SJCRH30 (cell line): ENCODE measurements around the gene TICAM2. TPM values are rescaled to one million over a fixed set of nuclear protein-coding genes. Genes with fewer than 3 reads are reported as not detected.
"Not testable (repeated sequence)": the region's sequence is repeated elsewhere in the genome, so short reads cannot be mapped to it uniquely, and the experiment has no call there.

Experiments used
- DNase-seq, 2 experiments: peaks; one replicate each; pipeline ENCODE4 v3.0.0-alpha.2; 2015 to 2020
- H3K27ac ChIP-seq: fragments of 250-450 bp; sonication (Bioruptor Pico); 2 replicates; pipeline ENCODE4 v1.5.1; 2020; ENCODE audit warnings: mild to moderate bottlenecking, moderate library complexity
- H3K27me3 ChIP-seq: fragments of 250-450 bp; sonication (Bioruptor Pico); 2 replicates; pipeline ENCODE4 v1.5.1; 2020; ENCODE audit warnings: mild to moderate bottlenecking, moderate library complexity
- H3K36me3 ChIP-seq: fragments of 250-450 bp; sonication (Bioruptor Pico); 2 replicates; pipeline ENCODE4 v1.5.1; 2020; ENCODE audit warnings: mild to moderate bottlenecking, moderate library complexity
- H3K4me1 ChIP-seq: fragments of 250-450 bp; sonication (Bioruptor Pico); 2 replicates; pipeline ENCODE4 v1.5.1; 2020; ENCODE audit warnings: mild to moderate bottlenecking, moderate library complexity
- H3K4me3 ChIP-seq: fragments of 250-450 bp; sonication (Bioruptor Pico); 2 replicates; pipeline ENCODE4 v1.5.1; 2020; ENCODE audit warnings: mild to moderate bottlenecking, moderate library complexity
- H3K9me3 ChIP-seq: fragments of 250-450 bp; sonication (Bioruptor Pico); replicated peaks from 2 replicates; pipeline ENCODE4 v1.5.1; 2020; ENCODE audit warnings: mild to moderate bottlenecking, moderate library complexity
- total RNA-seq: library from RNA; depleted of rRNA; stranded (reverse); fragments of >200 nt; shearing (Covaris generic); gene quantifications from 2 replicates; pipeline ENCODE4 v1.2.3, GENCODE V29; 2014; rRNA removed

Gene TICAM2
- total RNA-seq: 0.10 and 0.13 TPM in 2 replicates

- Histone ChIP-seq H3K27me3 (no peaks in the 10 kb centered on the region), H3K4me1 (no peaks in the 10 kb centered on the region), H3K27ac (no peak within 1 kb of the TSS), H3K9me3 (peaks cover 4% of the 10 kb centered on the region), H3K4me3 (no peak within 1 kb of the TSS), H3K36me3 (peaks cover 28% of the 10 kb centered on the region)
- no peak for DNase-seq
Measured at GRCh38 chr5:115601701-115602590, at the start of gene TICAM2. Gene TICAM2 (minus strand): TSS chr5:115602479. CDS start chr5:115581256, 21,223 bp downstream.

- Histone ChIP-seq H3K4me3 (no peak overlapping the region), H3K36me3 (no peaks in the 10 kb centered on the region), H3K9me3 (no peaks in the 10 kb centered on the region), H3K27ac (no peak overlapping the region), H3K4me1 (no peaks in the 10 kb centered on the region), H3K27me3 (no peaks in the 10 kb centered on the region)
- DNase-seq: no peak
Measured at GRCh38 chr5:115649541-115649940, 47.3 kb upstream of the TICAM2 start.

- Histone ChIP-seq H3K4me1 (no peaks in the 10 kb centered on the region), H3K27me3 (no peaks in the 10 kb centered on the region), H3K9me3 (no peaks in the 10 kb centered on the region), H3K36me3 (no peaks in the 10 kb centered on the region), H3K27ac (no peak overlapping the region), H3K4me3 (no peak overlapping the region)
- no peak for DNase-seq
Measured at GRCh38 chr5:115648056-115648455, 45.8 kb upstream of the TICAM2 start.

- not testable (repeated sequence) for H3K4me1 ChIP-seq, H3K27ac ChIP-seq, H3K9me3 ChIP-seq, H3K36me3 ChIP-seq, H3K4me3 ChIP-seq, H3K27me3 ChIP-seq, DNase-seq
Measured at GRCh38 chr5:115645386-115645785, 43.1 kb upstream of the TICAM2 start.

GRCh38 chr5:115644046-115644445 is 41.8 kb upstream of the TICAM2 start:
- Histone ChIP-seq H3K36me3 (no peaks in the 10 kb centered on the region), H3K27me3 (no peaks in the 10 kb centered on the region), H3K9me3 (no peaks in the 10 kb centered on the region), H3K4me3 (no peak overlapping the region), H3K4me1 (peaks cover 6% of the 10 kb centered on the region; the same call in 1 of the 2 replicates), H3K27ac (no peak overlapping the region)
- DNase-seq: no peak

- Histone ChIP-seq H3K36me3 (no peaks in the 10 kb centered on the region), H3K9me3 (no peaks in the 10 kb centered on the region), H3K4me1 (peaks cover 8% of the 10 kb centered on the region; the same call in 1 of the 2 replicates), H3K27ac (no peak overlapping the region), H3K4me3 (no peak overlapping the region), H3K27me3 (no peaks in the 10 kb centered on the region)
- no peak for DNase-seq
Measured at GRCh38 chr5:115641948-115642347, 39.7 kb upstream of the TICAM2 start.

GRCh38 chr5:115640274-115640673 is 38.0 kb upstream of the TICAM2 start:
- Histone ChIP-seq H3K27me3 (no peaks in the 10 kb centered on the region), H3K9me3 (no peaks in the 10 kb centered on the region), H3K4me3 (no peak overlapping the region), H3K4me1 (peaks cover 8% of the 10 kb centered on the region; the same call in 1 of the 2 replicates), H3K36me3 (no peaks in the 10 kb centered on the region), H3K27ac (no peak overlapping the region)
- DNase-seq: no peak

GRCh38 chr5:115639377-115639776 is 37.1 kb upstream of the TICAM2 start:
- no peaks in the 10 kb centered on the region for H3K27me3 ChIP-seq
- no peaks in the 10 kb centered on the region for H3K9me3 ChIP-seq
- no peaks in the 10 kb centered on the region for H3K36me3 ChIP-seq
- no peak overlapping the region for H3K4me3 ChIP-seq
- H3K4me1 ChIP-seq: peaks cover 11% of the 10 kb centered on the region; the same call in 1 of the 2 replicates
- H3K27ac ChIP-seq: no peak overlapping the region
- peak in 1 of 2 experiments; percentile 56 for DNase-seq

GRCh38 chr5:115637507-115637906 is 35.2 kb upstream of the TICAM2 start:
- Histone ChIP-seq H3K4me1 (peaks cover 13% of the 10 kb centered on the region; the same call in 1 of the 2 replicates), H3K4me3 (no peak overlapping the region), H3K9me3 (no peaks in the 10 kb centered on the region), H3K27me3 (no peaks in the 10 kb centered on the region), H3K36me3 (no peaks in the 10 kb centered on the region), H3K27ac (no peak overlapping the region)
- no peak for DNase-seq

GRCh38 chr5:115636008-115636407 is 33.7 kb upstream of the TICAM2 start:
- H3K4me1 ChIP-seq: peaks cover 9% of the 10 kb centered on the region; the same call in 1 of the 2 replicates
- H3K27me3 ChIP-seq: no peaks in the 10 kb centered on the region
- no peaks in the 10 kb centered on the region for H3K36me3 ChIP-seq
- H3K27ac ChIP-seq: no peak overlapping the region
- H3K4me3 ChIP-seq: no peak overlapping the region
- no peaks in the 10 kb centered on the region for H3K9me3 ChIP-seq
- no peak for DNase-seq

- DNase-seq: peak; percentile 82 to 93
- Histone ChIP-seq H3K9me3 (no peaks in the 10 kb centered on the region), H3K4me1 (peaks cover 9% of the 10 kb centered on the region; the same call in 1 of the 2 replicates), H3K27ac (no peak overlapping the region), H3K36me3 (no peaks in the 10 kb centered on the region), H3K4me3 (peak overlapping the region; percentile 48), H3K27me3 (no peaks in the 10 kb centered on the region)
Measured at GRCh38 chr5:115634343-115635132, 32.3 kb upstream of the TICAM2 start.

- Histone ChIP-seq H3K27me3 (no peaks in the 10 kb centered on the region), H3K9me3 (no peaks in the 10 kb centered on the region), H3K27ac (no peak overlapping the region), H3K4me3 (no peak overlapping the region), H3K4me1 (peaks cover 9% of the 10 kb centered on the region), H3K36me3 (no peaks in the 10 kb centered on the region)
- DNase-seq: no peak
Measured at GRCh38 chr5:115629903-115630302, 27.6 kb upstream of the TICAM2 start.

- Histone ChIP-seq H3K4me3 (no peak overlapping the region), H3K36me3 (no peaks in the 10 kb centered on the region), H3K27me3 (no peaks in the 10 kb centered on the region), H3K4me1 (peaks cover 7% of the 10 kb centered on the region; the same call in 1 of the 2 replicates), H3K27ac (no peak overlapping the region), H3K9me3 (no peaks in the 10 kb centered on the region)
- no peak for DNase-seq
Measured at GRCh38 chr5:115627295-115627865, 25.1 kb upstream of the TICAM2 start.

- DNase-seq: no peak
- Histone ChIP-seq H3K4me3 (peak overlapping the region; percentile 91), H3K27me3 (no peaks in the 10 kb centered on the region), H3K9me3 (no peaks in the 10 kb centered on the region), H3K27ac (peak overlapping the region; percentile 34; the same call in 1 of the 2 replicates), H3K36me3 (0 out of 2 replicates have a peak, but pooled peaks cover 3% of the 10 kb centered on the region), H3K4me1 (peaks cover 7% of the 10 kb centered on the region; the same call in 1 of the 2 replicates)
Measured at GRCh38 chr5:115626445-115626823, 24.2 kb upstream of the TICAM2 start.
